Panc1 (cell line): ENCODE measurements around the gene PGF. TPM values are rescaled to one million over a fixed set of nuclear protein-coding genes. Genes with fewer than 3 reads are reported as not detected.

Experiments
- ATAC-seq: fragments of 200-7000 bp; cut with Tn5 transposase; 2 replicates; pipeline ENCODE4 v1.9.1; 2020; ENCODE audit warnings: mild to moderate bottlenecking, moderate library complexity
- BruUV-seq: library from RNA; stranded (reverse); fragments of 400-500 nt; replicated peaks from 2 replicates; lab custom pipeline; 2021; lab: Mats Ljungman, UMichigan
- CTCF ChIA-PET: fragments of 300-600 bp; sonication (Branson Sonifier 250); formaldehyde crosslinking; loops from one replicate; lab custom pipeline; 2022; ENCODE audit warnings: antibody characterized with exemption; lab: Charles Lee
- POLR2A ChIA-PET: fragments of 300-600 bp; sonication (Branson Sonifier 250); formaldehyde crosslinking; loops from one replicate; lab custom pipeline; 2022; ENCODE audit warnings: antibody characterized with exemption; lab: Charles Lee
- DNase-seq: peaks from one replicate; pipeline ENCODE4 v3.0.0-alpha.2; 2010; ENCODE audit warnings: low read depth, low spot score
- H3K27ac ChIP-seq: 2 replicates; pipeline ENCODE4 v1.5.1; 2011; ENCODE audit warnings: mild to moderate bottlenecking, low read length, inconsistent platforms
- H3K27me3 ChIP-seq: fragments of 200-500 bp; sonication (Bioruptor generic); 2 replicates; pipeline ENCODE4 v1.6.0; 2014; ENCODE audit warnings: low read length, inconsistent platforms; ENCODE audit not compliant: control insufficient read depth, insufficient read depth
- H3K36me3 ChIP-seq: fragments of 200-500 bp; sonication (Bioruptor generic); 2 replicates; pipeline ENCODE4 v1.5.1; 2014; ENCODE audit warnings: inconsistent platforms, mild to moderate bottlenecking, low read length, moderate library complexity; ENCODE audit not compliant: control insufficient read depth, insufficient read depth
- H3K4me1 ChIP-seq: 2 replicates; pipeline ENCODE4 v1.5.1; 2011; ENCODE audit warnings: inconsistent platforms, mild to moderate bottlenecking, low read length, moderate library complexity; ENCODE audit not compliant: control insufficient read depth, insufficient read depth
- H3K4me3 ChIP-seq, 2 experiments: 2 replicates each; pipeline ENCODE4 v1.5.1; 2011 to 2012; ENCODE audit warnings: low read depth in 2 of 2, low read length in 2 of 2, mild to moderate bottlenecking in 2 of 2, inconsistent platforms in 1 of 2, moderate library complexity in 1 of 2
- H3K9me3 ChIP-seq: fragments of 200-500 bp; sonication (Bioruptor generic); 2 replicates; pipeline ENCODE4 v1.5.1; 2014; ENCODE audit warnings: low read depth, mild to moderate bottlenecking, inconsistent platforms, low read length, moderate library complexity; ENCODE audit not compliant: control insufficient read depth, insufficient read depth
- CTCF ChIP-seq: fragments of 450-650 bp; IDR thresholded peaks from 2 replicates; pipeline ENCODE4 v1.5.1; 2017; ENCODE audit warnings: mild to moderate bottlenecking
- POLR2AphosphoS5 ChIP-seq: IDR thresholded peaks from 2 replicates; pipeline ENCODE4 v1.6.1; 2012; ENCODE audit warnings: mild to moderate bottlenecking, low read depth, low read length, moderate library complexity
- REST ChIP-seq, 2 experiments: IDR thresholded peaks; 2 replicates each; pipeline ENCODE4 v1.6.1; 2011 to 2012; ENCODE audit warnings: low read depth in 2 of 2, control low read depth in 1 of 2, low read length in 1 of 2, mild to moderate bottlenecking in 1 of 2, moderate library complexity in 1 of 2; ENCODE audit not compliant: insufficient read depth in 1 of 2
- SIN3A ChIP-seq: IDR thresholded peaks from 2 replicates; pipeline ENCODE4 v1.6.1; 2012; ENCODE audit warnings: low read depth, mild to moderate bottlenecking, low read length, moderate library complexity, borderline replicate concordance; ENCODE audit not compliant: insufficient read depth
- TCF7L2 ChIP-seq: IDR thresholded peaks from 2 replicates; pipeline ENCODE4 v1.6.1; 2011; ENCODE audit warnings: mild to moderate bottlenecking, low read depth, low read length, inconsistent platforms
- in situ Hi-C: cut with HindIII; loops from 2 replicates; pipeline ENCODE4 v1.10.0; 2016; ENCODE audit warnings: low sequenced_read_pairs, low pct_unique_long_range_greater_than_20kb
- intact Hi-C: fragments of 100-400 bp; cut with micrococcal nuclease; formaldehyde crosslinking; loops from one replicate; pipeline ENCODE4 v1.10.0; 2022; ENCODE audit not compliant: unreplicated experiment
- total RNA-seq: library from RNA; stranded (reverse); gene quantifications from one replicate; pipeline ENCODE4 v1.2.1, GENCODE V29; 2021; ENCODE audit not compliant: unreplicated experiment

Gene PGF
- total RNA-seq, 1 experiment from 2014 or later: 7.3 TPM

GRCh38 chr14:74919421-74920165 is 35.8 kb downstream of the PGF start:
- in situ Hi-C loops: no loop called here
- ChIA-PET CTCF (no interaction called here), POLR2A (no interaction called here)
- H3K27me3 ChIP-seq: no peaks in the 10 kb centered on the region
- no peak overlapping the region for H3K4me3 ChIP-seq
- TF ChIP-seq SIN3A: no peak
- no peak for TF ChIP-seq POLR2AphosphoS5
- no peak for TF ChIP-seq TCF7L2
- TF ChIP-seq CTCF: no peak
- H3K4me1 ChIP-seq: peaks cover 3% of the 10 kb centered on the region; the same call in 1 of the 2 replicates
- ATAC-seq (no peak), DNase-seq (no peak)
- H3K27ac ChIP-seq: no peak overlapping the region
- intact Hi-C loops: no loop called here
- H3K9me3 ChIP-seq: no peaks in the 10 kb centered on the region
- no TSS peak for BruUV-seq
- no peaks in the 10 kb centered on the region for H3K36me3 ChIP-seq

- CTCF ChIA-PET: no interaction called here
- peaks cover 3% of the 10 kb centered on the region; the same call in 1 of the 2 replicates for H3K4me1 ChIP-seq
- no peaks in the 10 kb centered on the region for H3K9me3 ChIP-seq
- intact Hi-C loops: no loop called here
- ATAC-seq (no peak), DNase-seq (no peak)
- H3K36me3 ChIP-seq: no peaks in the 10 kb centered on the region
- POLR2A ChIA-PET: no interaction called here
- H3K27ac ChIP-seq: no peak overlapping the region
- no TSS peak for BruUV-seq
- in situ Hi-C loops: no loop called here
- H3K4me3 ChIP-seq: no peak overlapping the region
- no peaks in the 10 kb centered on the region for H3K27me3 ChIP-seq
- TF ChIP-seq SIN3A (no peak), POLR2AphosphoS5 (no peak), REST (IDR thresholded peaks at IDR 0.05; ENCODE audit: insufficient read depth in 1 of 2, low read depth in 2 of 2, low read length in 1 of 2) (no peak), TCF7L2 (no peak), CTCF (no peak)
Observed at GRCh38 chr14:74918380-74918779, 37.0 kb downstream of the PGF start.
